H9 (cell line): ENCODE results near the gene OR2A5. TPM values are rescaled to one million over a fixed set of nuclear protein-coding genes. Genes with fewer than 3 reads are reported as not detected.

Experiments
- DNase-seq: peaks from one replicate; pipeline ENCODE4 v3.0.0-alpha.2; 2017
- H2AFZ ChIP-seq: one replicate; pipeline ENCODE4 v1.6.1; 2013; ENCODE audit warnings: mild to moderate bottlenecking, low read length, control low read depth, moderate library complexity
- H2AK5ac ChIP-seq: 2 replicates; pipeline ENCODE4 v1.6.1; 2013; ENCODE audit warnings: low read length, control low read depth, mixed read lengths; ENCODE audit not compliant: insufficient read length
- H2BK120ac ChIP-seq: one replicate; pipeline ENCODE4 v1.6.1; 2013; ENCODE audit warnings: low read depth, mild to moderate bottlenecking, low read length, control low read depth, inconsistent platforms; ENCODE audit not compliant: poor library complexity, severe bottlenecking
- H2BK12ac ChIP-seq: 2 replicates; pipeline ENCODE4 v1.6.1; 2013; ENCODE audit warnings: low read length, control low read depth, mixed read lengths, low read depth; ENCODE audit not compliant: insufficient read length
- H2BK15ac ChIP-seq: 2 replicates; pipeline ENCODE4 v1.6.1; 2013; ENCODE audit warnings: low read depth, low read length, control low read depth
- H2BK20ac ChIP-seq: one replicate; pipeline ENCODE4 v1.6.1; 2013; ENCODE audit warnings: low read depth, mild to moderate bottlenecking, low read length, control low read depth, inconsistent platforms; ENCODE audit not compliant: poor library complexity, severe bottlenecking
- H2BK5ac ChIP-seq: 2 replicates; pipeline ENCODE4 v1.6.1; 2013; ENCODE audit warnings: low read length, control low read depth, mixed read lengths; ENCODE audit not compliant: insufficient read length
- H3K14ac ChIP-seq: 2 replicates; pipeline ENCODE4 v1.6.1; 2013; ENCODE audit warnings: low read length, control low read depth; ENCODE audit not compliant: insufficient read depth
- H3K18ac ChIP-seq: 2 replicates; pipeline ENCODE4 v1.6.1; 2013; ENCODE audit warnings: low read depth, mild to moderate bottlenecking, mixed read lengths, low read length, control low read depth; ENCODE audit not compliant: insufficient read length
- H3K23ac ChIP-seq: 2 replicates; pipeline ENCODE4 v1.6.1; 2013; ENCODE audit warnings: low read length, control low read depth, mixed read lengths, low read depth; ENCODE audit not compliant: insufficient read length
- H3K23me2 ChIP-seq: 2 replicates; pipeline ENCODE4 v1.6.1; 2013; ENCODE audit warnings: low read depth, mild to moderate bottlenecking, mixed read lengths, low read length, control low read depth; ENCODE audit not compliant: insufficient read length, poor library complexity, severe bottlenecking
- H3K27ac ChIP-seq: 2 replicates; pipeline ENCODE4 v1.5.1; 2013; ENCODE audit warnings: low read length, control low read depth, mixed read lengths, low read depth; ENCODE audit not compliant: insufficient read length
- H3K27me3 ChIP-seq: 2 replicates; pipeline ENCODE4 v1.6.1; 2013; ENCODE audit warnings: low read length, control low read depth, inconsistent platforms; ENCODE audit not compliant: insufficient read depth
- H3K4ac ChIP-seq: 2 replicates; pipeline ENCODE4 v1.6.1; 2013; ENCODE audit warnings: low read depth, mild to moderate bottlenecking, control low read depth, inconsistent platforms, low read length, moderate library complexity
- H3K4me1 ChIP-seq: 2 replicates; pipeline ENCODE4 v1.6.1; 2013; ENCODE audit warnings: low read length, control low read depth, inconsistent platforms; ENCODE audit not compliant: insufficient read depth
- H3K4me2 ChIP-seq: 2 replicates; pipeline ENCODE4 v1.6.1; 2013; ENCODE audit warnings: low read length, control low read depth, mixed read lengths; ENCODE audit not compliant: insufficient read length, insufficient read depth
- H3K56ac ChIP-seq: 2 replicates; pipeline ENCODE4 v1.6.1; 2013; ENCODE audit warnings: low read depth, mild to moderate bottlenecking, mixed read lengths, low read length, control low read depth; ENCODE audit not compliant: insufficient read length
- H3K79me1 ChIP-seq: 2 replicates; pipeline ENCODE4 v1.6.1; 2013; ENCODE audit warnings: low read depth, mild to moderate bottlenecking, moderate library complexity, low read length, control low read depth, inconsistent platforms; ENCODE audit not compliant: insufficient read depth, poor library complexity, severe bottlenecking
- H3K79me2 ChIP-seq: 2 replicates; pipeline ENCODE4 v1.6.1; 2013; ENCODE audit warnings: low read length, control low read depth, inconsistent platforms; ENCODE audit not compliant: insufficient read depth
- H3K9ac ChIP-seq: 2 replicates; pipeline ENCODE4 v1.6.1; 2013; ENCODE audit warnings: low read length, control low read depth, mixed read lengths; ENCODE audit not compliant: insufficient read length; ENCODE audit errors: extremely low read depth
- H3K9me3 ChIP-seq: one replicate; pipeline ENCODE4 v1.6.1; 2013; ENCODE audit warnings: low read depth, low read length, inconsistent platforms; ENCODE audit not compliant: control insufficient read depth
- H3T11ph ChIP-seq: one replicate; pipeline ENCODE4 v1.6.1; 2013; ENCODE audit warnings: mild to moderate bottlenecking, low read length, control low read depth, inconsistent platforms
- H4K20me1 ChIP-seq: one replicate; pipeline ENCODE4 v1.6.1; 2013; ENCODE audit not compliant: control insufficient read depth, insufficient read length, insufficient read depth
- H4K5ac ChIP-seq: 2 replicates; pipeline ENCODE4 v1.6.1; 2013; ENCODE audit warnings: low read depth, mild to moderate bottlenecking, mixed read lengths, low read length, control low read depth; ENCODE audit not compliant: insufficient read length
- H4K8ac ChIP-seq: replicated peaks from 2 replicates; pipeline ENCODE4 v1.6.1; 2013; ENCODE audit warnings: low read length, control low read depth, mixed read lengths, low read depth; ENCODE audit not compliant: insufficient read length
- H4K91ac ChIP-seq: 2 replicates; pipeline ENCODE4 v1.6.1; 2013; ENCODE audit warnings: low read depth, mild to moderate bottlenecking, moderate library complexity, mixed read lengths, low read length, control low read depth; ENCODE audit not compliant: insufficient read length
- H3K27ac Mint-ChIP-seq, 3 experiments: 2 replicates in 2 of 3; 3 replicates in 1 of 3; pipeline ENCODE4 v1.8.0; 2020 to 2021; ENCODE audit warnings: mixed read lengths in 3 of 3, mild to moderate bottlenecking in 1 of 3, moderate library complexity in 1 of 3
- H3K27me3 Mint-ChIP-seq: 2 replicates; pipeline ENCODE4 v1.8.0; 2021; ENCODE audit warnings: low read depth, mild to moderate bottlenecking, moderate library complexity, mixed read lengths
- H3K36me3 Mint-ChIP-seq, 3 experiments: 2 replicates in 2 of 3; 3 replicates in 1 of 3; pipeline ENCODE4 v1.8.0; 2020 to 2021; ENCODE audit warnings: low read depth in 3 of 3, mixed read lengths in 3 of 3; ENCODE audit not compliant: insufficient read depth in 1 of 3
- H3K4me1 Mint-ChIP-seq, 2 experiments: 2 replicates each; pipeline ENCODE4 v1.8.0; 2020; ENCODE audit warnings: mixed read lengths in 2 of 2
- H3K4me3 Mint-ChIP-seq, 2 experiments: 2 replicates in 1 of 2; 3 replicates in 1 of 2; pipeline ENCODE4 v1.8.0; 2020 to 2021; ENCODE audit warnings: mild to moderate bottlenecking in 2 of 2, mixed read lengths in 2 of 2, moderate library complexity in 1 of 2
- H3K9me3 Mint-ChIP-seq, 2 experiments: 2 replicates in 1 of 2; 3 replicates in 1 of 2; pipeline ENCODE4 v1.8.0; 2020; ENCODE audit warnings: mild to moderate bottlenecking in 2 of 2, mixed read lengths in 2 of 2, moderate library complexity in 1 of 2
- WGBS: extraction: QIAGEN DNeasy Blood & Tissue Kit; methylation state at CpG from one replicate; pipeline ENCODE4 v1.1.7; 2013; ENCODE audit warnings: missing lambda C conversion rate, low lambda C conversion rate, mixed read lengths; ENCODE audit not compliant: insufficient read length; ENCODE audit errors: extremely low coverage; 5-methylcytosine and 5-hydroxymethylcytosine counted together
- total RNA-seq: library from RNA; stranded (reverse); gene quantifications from 2 replicates; pipeline ENCODE4 v1.2.1, GENCODE V29; 2021
- TF ChIP-seq, protein P1 (sequence below): fragments of 200-600 bp; sonication (generic); conservative IDR thresholded peaks from 3 replicates; pipeline ENCODE4 v1.8.0; 2021; ENCODE audit warnings: antibody characterized with exemption, mild to moderate bottlenecking

Gene OR2A5
- total RNA-seq, 1 experiment from 2014 or later = not detected

DNA sequence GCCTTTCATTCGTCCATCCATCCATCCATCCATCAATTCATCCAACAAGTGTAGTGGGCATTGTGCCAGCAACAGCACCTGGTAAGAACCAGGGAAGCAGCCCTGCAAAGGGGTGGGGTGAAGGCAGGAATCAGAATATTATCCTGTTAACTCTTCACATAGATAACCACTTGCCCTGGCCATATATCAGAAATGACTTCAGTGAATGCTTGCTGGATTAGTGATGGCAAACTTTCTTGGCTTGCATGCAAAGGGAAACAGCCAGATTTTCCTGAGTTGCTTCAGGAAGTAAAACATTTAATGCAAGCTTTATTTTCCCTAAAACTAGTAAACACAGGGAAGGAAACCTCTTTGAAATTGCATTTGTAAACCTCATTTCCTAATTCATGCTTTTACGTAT, 743 bp downstream of the OR2A5 start:
- H3K4me1 Mint-ChIP-seq = no peaks in the 10 kb centered on the region
- H3K79me1 ChIP-seq = no peaks in the 10 kb centered on the region
- H2BK120ac ChIP-seq = no peak overlapping the region
- H2AFZ ChIP-seq = no peak overlapping the region
- H3K4ac ChIP-seq = no peak overlapping the region
- WGBS = no CpG with 5 or more reads among the region's 2 CpGs
- TF ChIP-seq, protein P1, sequence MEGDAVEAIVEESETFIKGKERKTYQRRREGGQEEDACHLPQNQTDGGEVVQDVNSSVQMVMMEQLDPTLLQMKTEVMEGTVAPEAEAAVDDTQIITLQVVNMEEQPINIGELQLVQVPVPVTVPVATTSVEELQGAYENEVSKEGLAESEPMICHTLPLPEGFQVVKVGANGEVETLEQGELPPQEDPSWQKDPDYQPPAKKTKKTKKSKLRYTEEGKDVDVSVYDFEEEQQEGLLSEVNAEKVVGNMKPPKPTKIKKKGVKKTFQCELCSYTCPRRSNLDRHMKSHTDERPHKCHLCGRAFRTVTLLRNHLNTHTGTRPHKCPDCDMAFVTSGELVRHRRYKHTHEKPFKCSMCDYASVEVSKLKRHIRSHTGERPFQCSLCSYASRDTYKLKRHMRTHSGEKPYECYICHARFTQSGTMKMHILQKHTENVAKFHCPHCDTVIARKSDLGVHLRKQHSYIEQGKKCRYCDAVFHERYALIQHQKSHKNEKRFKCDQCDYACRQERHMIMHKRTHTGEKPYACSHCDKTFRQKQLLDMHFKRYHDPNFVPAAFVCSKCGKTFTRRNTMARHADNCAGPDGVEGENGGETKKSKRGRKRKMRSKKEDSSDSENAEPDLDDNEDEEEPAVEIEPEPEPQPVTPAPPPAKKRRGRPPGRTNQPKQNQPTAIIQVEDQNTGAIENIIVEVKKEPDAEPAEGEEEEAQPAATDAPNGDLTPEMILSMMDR = no peak
- H3K9me3 Mint-ChIP-seq = no peaks in the 10 kb centered on the region
- no peak overlapping the region for H4K91ac ChIP-seq
- H4K20me1 ChIP-seq = no peaks in the 10 kb centered on the region
- no peak overlapping the region for H2BK15ac ChIP-seq
- H3K18ac ChIP-seq = no peak overlapping the region
- H3K27ac ChIP-seq = no peak overlapping the region
- H3K27me3 ChIP-seq = no peaks in the 10 kb centered on the region
- H3K9ac ChIP-seq = no peak overlapping the region
- no peak overlapping the region for H2BK12ac ChIP-seq
- no peak for DNase-seq
- no peak overlapping the region for H2AK5ac ChIP-seq
- H3T11ph ChIP-seq = no peak overlapping the region
- H3K14ac ChIP-seq = no peak overlapping the region
- H3K9me3 ChIP-seq = no peaks in the 10 kb centered on the region
- no peaks in the 10 kb centered on the region for H3K36me3 Mint-ChIP-seq
- no peak overlapping the region for H2BK5ac ChIP-seq
- H3K23me2 ChIP-seq = no peaks in the 10 kb centered on the region
- no peaks in the 10 kb centered on the region for H3K79me2 ChIP-seq
- no peak overlapping the region for H3K23ac ChIP-seq
- H3K27me3 Mint-ChIP-seq = no peaks in the 10 kb centered on the region
- no peak overlapping the region for H4K8ac ChIP-seq
- H3K4me3 Mint-ChIP-seq = no peak overlapping the region
- H3K4me1 ChIP-seq = no peaks in the 10 kb centered on the region
- H3K4me2 ChIP-seq = no peak overlapping the region
- H2BK20ac ChIP-seq = no peak overlapping the region
- H3K56ac ChIP-seq = no peak overlapping the region
- H4K5ac ChIP-seq = no peak overlapping the region
- no peak overlapping the region for H3K27ac Mint-ChIP-seq
